ENCODE results near the gene GMCL2.
"Not testable (repeated sequence)": the region's sequence is repeated elsewhere in the genome, so short reads cannot be mapped to it uniquely, and the experiment has no call there.

Gene GMCL2

GRCh38 chr5:178206166-178207101 is 19.3 kb upstream of the GMCL2 start:
- DNase-seq (ENCODE audit: low read depth in 1 of 2, low spot score in 1 of 2): no peak

GRCh38 chr5:178205749-178206047 is 18.5 kb upstream of the GMCL2 start:
- no peak for DNase-seq (ENCODE audit: low read depth in 1 of 2, low spot score in 1 of 2)

- peak; percentile 41 to 70 for DNase-seq (ENCODE audit: low read depth in 1 of 2, low spot score in 1 of 2)
Observed at GRCh38 chr5:178204935-178205748, 18.0 kb upstream of the GMCL2 start.

- DNase-seq (ENCODE audit: low read depth in 1 of 2, low spot score in 1 of 2): peak; percentile 95 to 98
Observed at GRCh38 chr5:178204182-178204934, 17.2 kb upstream of the GMCL2 start, which contains the start of gene HNRNPAB. TSS of gene HNRNPAB (plus strand) at chr5:178204533. CDS start at chr5:178204838, 305 bp downstream.

DNA sequence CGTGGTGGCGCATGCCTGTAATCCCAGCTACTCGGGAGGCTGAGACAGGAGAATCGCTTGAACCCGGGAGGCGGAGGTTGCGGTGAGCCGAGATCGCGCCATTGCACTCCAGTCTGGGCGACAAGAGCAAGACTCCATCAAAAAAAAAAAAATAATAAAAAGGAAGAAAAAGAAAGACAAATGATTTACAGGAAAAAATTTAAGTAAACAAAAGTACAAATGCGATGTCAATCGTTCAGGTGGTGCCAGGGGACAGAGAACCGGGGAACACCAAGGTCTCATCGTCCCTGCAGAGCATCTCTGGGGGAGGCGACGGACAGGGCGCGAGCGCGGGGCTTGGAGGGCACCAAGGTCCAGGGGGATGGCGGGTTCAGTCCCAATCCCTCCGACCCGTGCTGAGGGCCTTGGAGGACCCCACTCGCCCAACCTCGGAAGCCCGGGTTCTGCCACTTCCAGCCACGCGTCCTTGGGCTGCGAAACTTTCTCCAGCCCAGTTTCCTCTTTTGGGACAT is 16.6 kb upstream of the GMCL2 start:
- no peak for DNase-seq (ENCODE audit: low read depth in 1 of 2, low spot score in 1 of 2)

DNA sequence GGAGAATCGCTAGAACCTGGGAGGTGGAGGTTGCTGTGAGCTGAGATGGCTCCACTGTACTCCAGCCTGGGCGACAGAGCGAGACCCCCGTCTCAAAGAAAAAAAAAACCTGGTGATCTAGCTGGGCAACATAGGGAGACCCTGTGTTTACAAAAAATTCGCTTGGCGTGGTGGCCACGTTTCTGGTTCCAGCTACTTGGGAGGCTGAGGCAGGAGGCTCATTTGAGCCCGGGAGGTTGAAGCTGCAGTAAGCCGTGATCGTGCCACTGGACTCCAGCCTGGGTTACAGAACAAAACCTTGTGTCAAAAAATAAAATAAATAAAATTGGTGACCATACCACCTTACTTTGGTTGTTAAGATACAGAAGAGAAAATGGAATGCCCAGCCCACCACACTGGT is 15.4 kb upstream of the GMCL2 start:
- DNase-seq (ENCODE audit: low read depth in 1 of 2, low spot score in 1 of 2): no peak

DNA sequence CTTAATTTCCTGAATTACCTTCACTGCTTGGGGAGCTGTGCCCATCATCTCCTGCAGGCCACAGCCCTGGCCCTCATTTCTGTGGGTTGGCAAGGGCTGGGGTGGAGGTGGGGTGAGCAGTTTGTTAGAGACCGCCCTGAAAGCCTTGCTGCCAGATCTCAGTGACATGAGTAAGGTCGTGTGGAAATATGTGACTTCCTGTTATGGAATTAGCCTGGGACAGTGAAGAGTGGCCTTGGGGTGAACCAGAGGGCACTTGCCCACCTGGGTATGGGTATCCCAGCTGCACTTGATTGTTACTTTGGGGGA is 14.7 kb upstream of the GMCL2 start:
- DNase-seq (ENCODE audit: low read depth in 1 of 2, low spot score in 1 of 2): no peak

- DNase-seq (ENCODE audit: low read depth in 1 of 2, low spot score in 1 of 2): no peak
Observed at GRCh38 chr5:178201221-178201926, 14.2 kb upstream of the GMCL2 start.

DNA sequence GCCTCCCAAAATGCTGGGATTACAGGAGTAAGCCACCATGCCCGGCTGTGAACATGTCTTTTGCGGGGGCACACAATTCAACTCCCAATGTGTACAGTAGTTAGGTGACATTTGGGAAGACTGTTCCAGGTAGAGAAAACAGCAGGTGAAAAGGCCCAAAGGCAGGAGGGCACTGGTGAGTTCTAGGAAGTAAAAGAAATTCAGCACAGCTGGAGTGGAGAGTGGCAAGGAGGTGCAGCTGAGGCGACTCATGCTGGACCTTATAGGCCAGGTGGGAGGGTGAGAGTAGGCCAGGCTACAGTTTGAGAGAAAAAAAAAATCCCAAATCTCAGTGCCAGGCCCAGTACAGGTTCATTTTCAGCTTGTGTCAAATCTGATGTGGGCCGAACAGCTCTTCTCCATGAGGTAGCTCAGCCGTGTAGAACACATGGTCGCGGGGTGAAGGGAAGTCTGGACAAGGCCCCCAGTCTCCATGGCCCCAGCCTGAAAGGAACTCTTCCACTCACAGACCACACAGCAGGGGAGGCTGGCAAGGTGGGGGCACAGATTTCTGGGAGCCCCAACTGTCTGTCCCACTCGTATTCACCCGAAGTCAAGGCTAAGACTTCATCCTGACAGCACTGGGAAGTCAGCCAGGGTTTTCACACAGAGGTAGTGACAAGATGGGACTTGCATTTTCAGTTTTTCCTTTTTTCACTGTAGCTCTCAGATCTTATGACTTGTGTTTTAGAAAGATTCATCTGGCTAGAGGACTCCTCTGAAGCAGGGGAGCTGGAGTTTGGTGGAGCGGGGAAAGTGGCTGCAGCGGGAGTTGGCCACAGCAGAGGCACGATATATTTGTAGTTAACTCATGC is 12.6 kb upstream of the GMCL2 start:
- DNase-seq (ENCODE audit: low read depth in 1 of 2, low spot score in 1 of 2): no peak

DNA sequence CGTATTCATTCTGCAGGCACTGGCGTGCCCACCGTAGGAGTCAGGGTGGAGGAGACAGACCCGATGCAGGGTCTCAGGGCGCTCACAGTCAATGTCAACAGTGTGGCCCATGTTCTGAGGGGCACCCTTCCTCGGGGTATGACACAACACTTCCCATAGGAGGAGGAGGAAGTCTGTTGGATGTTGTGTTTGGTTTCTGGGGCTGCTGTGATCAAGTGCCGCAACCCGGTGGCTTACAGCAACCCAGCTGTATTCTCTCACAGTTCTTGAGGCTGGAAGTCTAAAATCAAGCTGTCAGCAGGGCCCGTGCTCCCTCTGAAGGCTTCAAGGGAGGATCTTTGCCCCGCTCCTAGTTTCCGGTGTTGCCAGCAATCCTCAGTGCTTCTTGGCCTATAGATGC is 11.5 kb upstream of the GMCL2 start:
- DNase-seq (ENCODE audit: low read depth in 1 of 2, low spot score in 1 of 2): no peak

GRCh38 chr5:178198151-178198550 is 11.0 kb upstream of the GMCL2 start:
- not testable (repeated sequence) for DNase-seq (ENCODE audit: low read depth in 1 of 2, low spot score in 1 of 2)

GRCh38 chr5:178196986-178197385 is 9.8 kb upstream of the GMCL2 start:
- DNase-seq (ENCODE audit: low read depth in 1 of 2, low spot score in 1 of 2): no peak

GRCh38 chr5:178196281-178196812 is 9.2 kb upstream of the GMCL2 start:
- no peak for DNase-seq (ENCODE audit: low read depth in 1 of 2, low spot score in 1 of 2)

GRCh38 chr5:178194026-178194425 is 6.9 kb upstream of the GMCL2 start:
- DNase-seq (ENCODE audit: low read depth in 1 of 2, low spot score in 1 of 2): no peak

DNA sequence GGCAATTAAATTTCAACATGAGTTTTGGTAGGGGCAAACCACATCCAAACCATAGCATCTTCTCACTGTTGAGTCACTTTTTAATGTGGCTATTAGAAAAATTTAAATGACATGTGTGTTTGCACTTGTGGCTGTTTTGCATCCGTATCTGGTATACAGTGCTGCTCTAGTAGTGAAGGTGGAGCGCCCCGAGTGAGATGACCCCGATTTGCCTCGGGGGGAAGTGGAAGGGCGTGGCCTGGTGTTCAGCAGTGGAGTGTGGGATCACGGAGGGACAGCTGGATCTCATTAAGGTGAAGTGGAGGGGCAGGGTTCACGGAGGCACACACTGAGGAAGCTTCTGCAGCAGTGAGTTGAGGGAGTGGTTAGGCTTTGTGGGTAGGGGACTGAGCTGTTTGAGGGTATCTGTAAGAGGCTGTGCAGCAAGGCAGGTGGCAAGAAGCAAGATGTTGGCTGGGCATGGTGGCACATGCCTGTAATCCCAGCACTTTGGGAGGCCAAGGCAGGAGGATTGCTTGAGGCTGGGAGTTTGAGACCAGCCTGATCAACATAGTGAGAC is 6.2 kb upstream of the GMCL2 start:
- no peak for DNase-seq (ENCODE audit: low read depth in 1 of 2, low spot score in 1 of 2)

GRCh38 chr5:178192787-178193186 is 5.6 kb upstream of the GMCL2 start:
- no peak for DNase-seq (ENCODE audit: low read depth in 1 of 2, low spot score in 1 of 2)

GRCh38 chr5:178192244-178192643 is 5.1 kb upstream of the GMCL2 start:
- DNase-seq (ENCODE audit: low read depth in 1 of 2, low spot score in 1 of 2): no peak

- no peak for DNase-seq (ENCODE audit: low read depth in 1 of 2, low spot score in 1 of 2)
Observed at GRCh38 chr5:178191661-178192060, 4.5 kb upstream of the GMCL2 start.

DNA sequence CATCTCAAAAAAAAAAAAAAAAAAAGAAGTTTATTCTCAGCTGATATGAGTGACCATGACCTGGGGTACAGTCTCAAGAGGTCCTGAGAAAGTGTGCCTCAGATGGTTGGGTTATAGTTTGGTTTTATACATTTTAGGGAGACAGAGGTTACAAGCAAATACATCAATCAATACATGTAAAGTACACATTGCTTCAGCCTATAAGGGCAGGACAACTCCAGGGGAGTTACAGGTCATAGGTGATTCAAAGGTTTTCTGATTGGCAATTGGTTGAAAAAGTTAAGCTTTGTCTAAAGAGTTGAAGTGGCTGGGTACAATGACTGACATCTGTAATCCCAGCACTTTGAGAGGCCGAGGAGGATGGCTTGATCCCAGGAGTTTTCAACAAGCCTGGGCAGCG is 2.3 kb upstream of the GMCL2 start:
- DNase-seq (ENCODE audit: low read depth in 1 of 2, low spot score in 1 of 2): no peak
